Ecto neural progenitor cell (in vitro differentiated cells): ENCODE measurements around the gene FOCAD.
A peak's percentile ranks its signal among the peaks of the same experiment; 100 is the strongest.
"Not testable (repeated sequence)": the region's sequence is repeated elsewhere in the genome, so short reads cannot be mapped to it uniquely, and the experiment has no call there.

Source experiments
- DNase-seq: peaks from one replicate; pipeline ENCODE4 v3.0.0-alpha.2; 2018; ENCODE audit warnings: low spot score

The FOCAD gene

GRCh38 chr9:20884985-20885593, 201.0 kb downstream of the FOCAD start:
- peak; percentile 49 for DNase-seq

GRCh38 chr9:20898885-20899554, 215.0 kb downstream of the FOCAD start:
- no peak for DNase-seq

DNA sequence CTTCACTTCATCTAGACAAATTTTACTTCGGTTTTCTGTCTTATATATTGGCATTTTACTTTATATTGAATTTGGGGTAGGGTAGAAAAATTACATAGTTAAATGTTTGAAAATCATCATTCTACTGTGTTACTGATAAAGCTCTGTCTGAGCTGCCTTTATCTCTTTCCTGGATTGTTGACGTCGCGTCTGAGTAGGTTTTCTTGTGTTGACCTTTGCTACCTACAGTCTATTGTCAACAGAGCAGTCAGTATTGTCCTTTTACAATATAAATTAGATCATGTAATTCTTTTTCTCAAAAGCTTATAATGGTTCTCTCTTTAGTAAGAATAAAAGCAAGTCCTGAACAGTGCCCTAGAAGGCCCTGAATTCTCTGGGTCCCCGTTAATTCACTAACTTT, 219.2 kb downstream of the FOCAD start:
- DNase-seq: no peak

DNA sequence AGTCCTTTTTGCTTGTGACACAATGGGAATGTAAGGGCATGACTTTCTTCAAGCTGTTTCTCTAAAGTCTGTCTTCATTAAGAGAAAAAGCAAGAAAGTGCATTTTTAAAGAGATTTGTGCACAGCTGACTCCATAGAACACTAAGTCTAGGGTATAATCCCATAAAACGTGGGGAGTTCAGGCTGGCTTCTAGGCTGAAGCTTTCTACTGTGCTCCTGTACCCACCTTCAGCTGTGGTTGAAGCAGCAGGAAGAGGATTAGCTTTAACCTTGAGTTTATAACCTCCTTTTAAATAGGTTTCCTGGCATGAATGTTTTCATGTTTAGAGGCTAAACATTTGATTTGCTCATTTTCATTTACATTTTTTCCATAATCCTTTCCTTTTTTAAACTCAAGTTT, 220.9 kb downstream of the FOCAD start:
- no peak for DNase-seq

GRCh38 chr9:20906326-20906725, 222.3 kb downstream of the FOCAD start:
- no peak for DNase-seq

DNA sequence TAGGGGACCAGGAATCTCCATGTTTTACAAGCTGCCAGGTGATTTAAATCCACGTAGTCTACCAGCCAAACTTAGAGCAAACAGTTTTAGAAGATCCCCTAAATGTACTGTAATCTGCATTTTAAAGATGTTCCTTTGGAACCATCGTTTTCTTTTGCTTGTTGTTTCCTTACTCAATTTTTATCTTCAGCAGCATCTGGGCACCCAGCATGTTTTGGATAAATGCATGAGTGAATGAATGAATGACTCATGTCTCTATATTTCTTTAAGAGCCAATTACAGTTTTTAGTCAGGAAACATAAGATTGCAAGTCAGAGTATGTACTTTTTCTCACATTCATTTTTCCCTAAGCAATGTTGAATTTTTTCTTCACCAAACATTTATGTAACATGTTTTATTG, 224.4 kb downstream of the FOCAD start:
- no peak for DNase-seq

DNA sequence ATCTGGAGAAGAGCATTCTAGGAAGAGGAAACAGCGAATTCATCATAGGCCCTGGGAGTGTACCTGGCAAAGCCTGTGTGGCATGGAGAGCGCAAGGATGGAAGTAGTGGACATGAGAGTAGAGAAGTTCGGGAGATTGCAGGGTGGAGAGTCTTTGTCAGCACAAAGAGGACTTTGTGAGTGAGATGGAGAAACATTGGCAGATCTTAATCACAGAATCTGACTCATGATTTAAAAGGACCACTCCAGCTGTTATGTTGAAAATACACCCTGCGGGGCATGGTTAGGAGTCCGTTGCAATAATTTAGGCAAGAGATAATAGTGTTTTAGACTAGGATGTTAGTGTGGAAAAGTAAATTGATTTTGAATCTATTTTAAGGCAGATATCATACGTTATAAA, 230.5 kb downstream of the FOCAD start:
- no peak for DNase-seq

- DNase-seq: no peak
Measured at GRCh38 chr9:20921362-20921761, 237.3 kb downstream of the FOCAD start.

DNA sequence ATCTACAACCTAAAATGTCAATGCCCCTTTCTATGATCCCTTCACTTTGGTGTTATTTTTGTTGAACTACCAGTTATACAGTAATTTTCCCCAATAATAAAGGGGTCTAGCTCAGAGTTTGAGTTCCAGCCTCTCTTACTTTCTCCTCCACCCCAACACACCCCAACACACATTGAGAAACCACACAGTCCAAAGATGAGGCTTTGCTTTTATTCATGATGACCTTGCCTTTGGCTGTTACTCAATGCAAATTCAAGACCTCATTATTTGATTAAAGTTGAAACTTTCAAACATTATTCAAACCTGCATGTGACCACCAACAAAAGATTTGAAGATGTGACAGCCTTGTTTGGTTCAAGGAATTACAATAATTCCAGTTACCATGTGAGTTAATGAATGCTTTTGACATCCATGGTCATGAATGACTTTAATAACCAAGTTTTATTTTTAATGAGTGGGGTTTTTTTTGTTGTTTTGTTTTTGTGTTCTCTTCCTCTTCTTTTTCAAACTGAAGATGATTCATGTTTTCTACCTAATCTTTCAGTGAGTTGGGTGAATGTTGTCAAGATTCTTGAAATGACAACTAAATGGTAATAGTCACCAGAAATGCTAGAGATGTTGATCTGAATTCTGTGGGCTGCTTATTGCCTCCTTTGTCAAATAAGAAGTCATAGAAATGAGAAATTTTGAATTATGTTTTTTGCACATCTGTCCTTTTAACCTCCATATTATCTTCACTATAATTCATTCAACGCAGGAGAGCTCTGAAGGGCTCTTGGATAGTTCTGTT, 241.4 kb downstream of the FOCAD start:
- DNase-seq: no peak

DNA sequence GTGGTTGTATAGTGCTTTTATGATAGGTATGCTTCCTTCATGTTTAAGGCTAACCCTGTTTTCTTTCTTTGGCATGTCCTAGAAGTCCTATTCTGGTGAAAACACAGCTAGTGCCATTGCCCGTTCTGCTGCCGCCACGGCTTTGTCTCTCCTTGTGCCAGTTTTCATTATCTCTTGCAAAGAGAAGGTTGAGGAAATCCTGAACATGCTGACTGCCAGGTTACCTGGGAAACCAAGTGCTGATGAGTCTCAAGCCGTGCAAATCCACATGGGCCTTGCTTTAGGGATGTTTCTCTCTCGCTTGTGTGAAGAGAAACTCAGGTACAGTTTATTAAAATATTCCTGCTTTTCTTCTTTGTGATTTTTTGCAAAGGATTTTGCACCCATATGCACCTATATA, 245.2 kb downstream of the FOCAD start:
- no peak for DNase-seq

DNA sequence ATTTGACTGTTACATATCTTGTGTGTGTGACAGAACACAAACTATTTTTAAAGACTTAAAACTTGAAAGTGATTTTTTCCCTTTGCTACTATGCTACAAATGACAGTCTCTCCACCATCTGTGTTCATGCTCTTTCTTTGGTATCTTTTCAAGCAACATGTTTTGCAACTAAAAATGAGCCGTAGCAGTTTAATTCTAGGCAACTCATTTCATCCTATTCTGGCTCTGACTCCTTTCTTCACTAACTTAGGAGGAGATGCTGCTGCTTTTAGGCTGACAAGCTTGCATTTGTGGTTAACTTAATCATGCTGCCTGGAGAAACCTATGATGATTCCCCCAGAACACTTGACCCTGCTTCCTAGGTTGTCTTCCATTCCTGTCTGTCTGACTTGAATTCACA, 246.8 kb downstream of the FOCAD start:
- no peak for DNase-seq

DNA sequence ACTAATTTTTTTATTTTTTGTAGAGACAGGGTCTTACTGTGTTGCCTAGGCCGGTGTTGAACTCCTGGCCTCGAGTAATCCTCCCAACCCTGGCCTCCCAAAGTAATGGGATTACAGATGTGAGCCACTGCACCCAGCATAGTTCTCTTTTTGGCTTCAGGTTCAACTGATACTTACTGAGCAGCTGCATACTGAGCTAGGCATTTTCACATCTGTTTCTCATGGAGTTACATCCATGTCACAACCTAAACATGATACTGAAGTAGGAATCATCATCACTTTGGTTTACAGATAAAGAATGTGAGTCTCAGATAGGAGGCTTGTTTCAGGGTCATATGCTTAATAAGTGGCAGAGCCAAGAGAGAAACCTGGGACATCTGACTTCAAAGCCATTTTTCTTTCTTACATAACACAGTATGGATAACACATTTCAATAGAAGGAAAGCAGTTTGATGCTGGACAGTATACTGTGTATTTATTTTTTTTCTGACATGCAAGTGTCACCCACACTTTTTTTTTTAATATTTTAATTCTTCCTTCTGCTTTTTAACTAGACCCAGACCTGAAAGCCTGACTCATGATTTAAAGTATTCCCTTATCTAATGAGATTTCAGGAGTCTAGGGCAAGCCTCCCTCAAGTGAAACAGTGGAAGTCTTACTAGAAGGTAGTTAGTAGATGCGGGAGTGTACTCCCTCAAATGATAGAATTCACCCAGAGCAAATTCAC, 256.6 kb downstream of the FOCAD start:
- no peak for DNase-seq

DNA sequence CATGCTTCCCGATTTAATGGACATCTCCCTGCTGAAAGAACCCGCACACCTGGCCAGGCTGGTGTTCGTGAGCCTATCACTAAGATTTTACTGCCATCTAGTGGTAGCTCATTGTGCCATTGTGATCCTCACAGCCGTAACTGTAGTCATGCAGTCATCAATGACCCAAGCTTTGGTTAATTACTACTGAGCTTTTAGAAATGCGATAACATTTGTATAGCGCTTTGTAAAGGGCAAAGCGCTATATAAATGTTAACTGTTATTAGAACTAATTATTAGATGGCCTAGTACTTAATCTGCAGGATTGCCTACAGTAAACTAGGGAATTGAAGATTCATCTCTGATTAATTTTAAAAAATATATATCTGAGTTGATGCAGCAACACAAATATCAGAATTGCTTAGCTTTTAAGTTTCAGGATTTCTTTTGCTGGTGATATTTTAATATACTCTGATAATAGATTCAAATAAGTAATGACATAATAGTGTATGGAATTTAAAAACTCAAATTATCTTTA, 257.2 kb downstream of the FOCAD start:
- DNase-seq: peak; percentile 65

DNA sequence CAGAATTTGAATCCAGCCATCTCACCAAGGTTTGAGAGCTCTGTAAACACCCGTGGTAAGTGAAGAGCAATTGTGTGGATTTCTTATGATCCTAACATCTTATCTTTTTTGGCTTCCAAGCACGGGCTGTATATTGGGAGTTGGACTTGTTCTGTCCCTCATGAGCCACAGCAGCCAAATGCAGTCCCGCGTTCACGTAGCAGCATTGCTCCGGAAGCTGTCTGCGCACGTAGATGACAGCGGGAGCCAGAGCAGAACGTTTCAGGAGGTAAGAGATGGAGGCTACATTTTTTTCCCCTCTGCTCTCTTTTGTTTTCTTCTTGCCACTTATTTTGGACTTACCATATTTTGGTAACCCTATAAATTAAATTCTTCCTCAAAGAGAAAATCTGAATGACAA, 260.4 kb downstream of the FOCAD start:
- no peak for DNase-seq

GRCh38 chr9:20945269-20945668, 261.2 kb downstream of the FOCAD start:
- no peak for DNase-seq

- no peak for DNase-seq
Measured at GRCh38 chr9:20945856-20946255, 261.8 kb downstream of the FOCAD start.

DNA sequence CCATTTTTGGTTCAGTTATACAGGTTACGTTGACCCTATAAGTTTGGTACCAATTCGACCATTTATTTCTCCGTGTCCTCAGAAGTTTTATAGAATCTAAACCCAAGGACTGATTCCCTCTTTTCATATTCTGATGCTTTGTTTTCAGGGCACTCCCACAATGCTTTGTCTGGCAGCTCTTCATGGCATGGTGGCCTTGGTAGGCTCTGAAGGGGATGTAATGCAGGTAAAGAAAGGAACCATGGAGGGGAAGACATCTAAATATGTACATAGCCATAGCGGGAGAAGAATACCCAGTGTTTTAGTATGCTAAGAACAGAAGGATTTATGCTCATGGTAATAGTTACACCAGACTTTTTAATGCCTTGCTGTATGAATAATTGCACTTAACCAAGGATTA, 264.6 kb downstream of the FOCAD start:
- no peak for DNase-seq

DNA sequence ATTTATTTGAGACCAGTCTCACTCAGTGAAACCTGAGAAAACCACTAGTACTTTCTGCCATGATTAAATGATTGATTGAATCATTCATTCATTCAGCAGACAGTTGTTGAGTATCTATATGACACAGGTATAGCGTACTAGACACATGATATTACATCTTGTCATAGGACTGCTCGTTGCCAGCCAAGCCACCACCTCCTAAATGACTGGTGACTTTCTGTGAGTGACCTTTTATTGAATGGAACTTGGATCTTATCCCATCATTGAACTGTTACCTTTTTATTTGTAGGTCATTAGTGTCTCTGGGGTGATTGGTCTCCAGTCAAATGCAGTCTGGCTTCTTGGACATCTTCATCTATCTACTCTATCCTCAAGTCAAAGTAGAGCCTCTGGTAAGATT, 266.6 kb downstream of the FOCAD start:
- DNase-seq: no peak

DNA sequence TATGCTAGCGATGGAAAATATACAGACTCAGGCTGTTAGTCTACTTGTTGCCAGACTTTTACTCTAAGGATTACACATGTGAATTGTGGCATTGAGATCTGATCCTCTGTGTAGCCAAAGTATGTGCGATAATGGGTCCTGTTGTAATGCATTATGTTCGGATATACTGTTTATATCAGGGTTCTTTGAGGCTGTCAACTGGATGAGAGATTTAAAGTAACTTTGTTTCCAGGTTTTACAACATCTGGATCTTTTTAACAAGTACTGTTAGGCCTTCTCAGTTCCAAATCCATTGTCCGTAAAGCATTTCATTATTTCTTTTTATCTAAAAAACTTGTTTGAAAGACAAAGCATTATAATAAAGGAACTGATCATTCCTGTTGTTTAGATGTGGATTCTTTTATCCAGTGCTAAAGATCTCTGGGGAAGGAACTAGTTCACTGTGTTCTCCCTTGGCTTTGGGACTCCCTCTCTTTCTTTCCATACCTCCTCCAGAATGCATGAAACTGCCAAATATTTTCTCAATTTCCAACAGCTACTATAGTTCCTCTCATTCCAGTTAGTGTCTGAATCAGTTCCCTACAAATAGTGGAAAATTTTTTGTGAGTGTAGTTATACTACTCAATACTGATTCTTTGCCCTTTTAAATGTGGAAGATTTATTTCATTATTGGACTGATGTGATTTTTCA, 278.6 kb downstream of the FOCAD start:
- DNase-seq: no peak

- DNase-seq: no peak
Measured at GRCh38 chr9:20972684-20973083, 288.6 kb downstream of the FOCAD start.

DNA sequence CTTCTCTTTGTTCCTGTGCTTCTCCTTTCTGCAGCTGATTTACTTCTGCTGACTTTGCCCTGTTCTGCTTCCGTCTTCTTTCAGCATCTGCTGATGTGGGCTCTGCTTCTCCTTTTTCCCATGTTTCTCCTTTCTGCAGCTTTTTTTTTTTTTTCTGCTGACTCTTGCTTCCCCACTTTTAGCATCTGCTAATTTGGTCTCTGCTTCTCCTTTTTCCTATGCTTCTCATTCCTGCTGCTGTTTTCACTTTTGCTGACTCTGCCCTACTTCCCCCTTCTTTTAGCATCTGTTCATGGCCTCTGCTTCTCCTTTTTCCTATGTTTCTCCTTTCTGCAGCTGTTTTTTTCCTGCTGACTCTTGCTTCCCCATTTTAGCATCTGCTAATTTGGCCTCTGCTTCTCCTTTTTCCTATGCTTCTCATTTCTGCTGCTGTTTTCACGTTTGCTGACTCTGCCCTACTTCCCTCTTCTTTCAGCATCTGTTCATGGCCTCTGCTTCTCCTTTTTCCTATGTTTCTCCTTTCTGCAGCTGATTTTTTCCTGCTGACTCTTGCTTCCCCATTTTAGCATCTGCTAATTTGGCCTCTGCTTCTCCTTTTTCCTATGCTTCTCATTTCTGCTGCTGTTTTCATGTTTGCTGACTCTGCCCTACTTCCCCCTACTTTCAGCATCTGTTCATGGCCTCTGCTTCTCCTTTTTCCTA, 289.3 kb downstream of the FOCAD start:
- not testable (repeated sequence) for DNase-seq
